GM06990 (cell line): ENCODE results near the gene GRK5.
A peak's percentile ranks its signal among the peaks of the same experiment; 100 is the strongest.

Experiments used
- DNase-seq: peaks from one replicate; pipeline ENCODE4 v3.0.0-alpha.2; 2011; ENCODE audit not compliant: insufficient read length; ENCODE audit errors: extremely low read depth
- H3K27me3 ChIP-seq: replicated peaks from 2 replicates; pipeline ENCODE4 v1.6.0; 2011; ENCODE audit warnings: low read length; ENCODE audit not compliant: control insufficient read depth, insufficient read depth
- H3K36me3 ChIP-seq: 2 replicates; pipeline ENCODE4 v1.5.1; 2011; ENCODE audit warnings: low read length; ENCODE audit not compliant: control insufficient read depth, insufficient read depth
- H3K4me3 ChIP-seq: replicated peaks from 2 replicates; pipeline ENCODE4 v1.5.1; 2011; ENCODE audit warnings: low read depth, mild to moderate bottlenecking, control low read depth, low read length
- TF ChIP-seq, protein P1 (sequence below): IDR thresholded peaks from 2 replicates; pipeline ENCODE4 v1.5.1; 2011; ENCODE audit warnings: low read length, control low read depth, mild to moderate bottlenecking, inconsistent platforms; ENCODE audit not compliant: insufficient read depth, poor library complexity, severe bottlenecking

The GRK5 gene

DNA sequence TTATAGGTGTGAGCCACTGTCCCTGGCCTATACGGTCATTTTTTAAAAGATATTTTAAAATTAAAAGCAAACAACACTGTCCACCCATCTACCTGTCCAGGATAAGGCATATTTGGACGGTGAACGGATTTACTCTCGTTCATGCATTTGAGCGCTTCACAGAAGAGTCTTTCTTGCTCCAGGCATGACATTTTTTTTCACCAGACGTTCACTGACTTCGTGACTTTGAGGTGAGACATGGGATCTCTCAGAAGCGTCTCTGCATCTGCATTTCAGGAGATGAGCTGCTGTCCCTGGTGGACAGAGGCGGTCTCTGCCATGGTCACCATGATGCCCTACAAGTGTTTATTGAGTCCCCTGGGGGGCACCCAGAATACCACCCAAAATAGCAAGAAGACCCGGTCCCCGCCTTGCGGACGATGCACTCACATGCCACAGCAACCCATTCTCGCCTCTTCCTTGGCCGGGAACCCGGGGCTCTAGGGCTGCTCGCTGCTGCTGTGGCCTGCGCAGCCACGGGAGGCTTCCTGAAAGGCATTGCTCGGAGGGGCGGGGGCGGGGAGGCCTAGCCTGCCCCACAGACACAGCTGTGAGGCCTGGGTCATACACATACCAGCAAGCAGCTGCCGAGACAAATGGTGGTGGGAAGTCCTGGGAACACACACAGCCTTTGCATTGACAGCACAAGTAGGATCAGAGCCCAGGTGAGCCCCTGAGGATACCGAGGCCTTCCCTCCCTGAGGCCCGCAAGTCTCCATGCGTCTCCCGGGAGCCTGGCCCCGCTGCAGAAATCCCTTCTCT lies 250.8 kb downstream of the GRK5 start:
- no peak for DNase-seq
- Histone ChIP-seq H3K4me3 (no peak overlapping the region), H3K36me3 (peaks cover 7% of the 10 kb centered on the region), H3K27me3 (no peaks in the 10 kb centered on the region)
- TF ChIP-seq, protein P1, sequence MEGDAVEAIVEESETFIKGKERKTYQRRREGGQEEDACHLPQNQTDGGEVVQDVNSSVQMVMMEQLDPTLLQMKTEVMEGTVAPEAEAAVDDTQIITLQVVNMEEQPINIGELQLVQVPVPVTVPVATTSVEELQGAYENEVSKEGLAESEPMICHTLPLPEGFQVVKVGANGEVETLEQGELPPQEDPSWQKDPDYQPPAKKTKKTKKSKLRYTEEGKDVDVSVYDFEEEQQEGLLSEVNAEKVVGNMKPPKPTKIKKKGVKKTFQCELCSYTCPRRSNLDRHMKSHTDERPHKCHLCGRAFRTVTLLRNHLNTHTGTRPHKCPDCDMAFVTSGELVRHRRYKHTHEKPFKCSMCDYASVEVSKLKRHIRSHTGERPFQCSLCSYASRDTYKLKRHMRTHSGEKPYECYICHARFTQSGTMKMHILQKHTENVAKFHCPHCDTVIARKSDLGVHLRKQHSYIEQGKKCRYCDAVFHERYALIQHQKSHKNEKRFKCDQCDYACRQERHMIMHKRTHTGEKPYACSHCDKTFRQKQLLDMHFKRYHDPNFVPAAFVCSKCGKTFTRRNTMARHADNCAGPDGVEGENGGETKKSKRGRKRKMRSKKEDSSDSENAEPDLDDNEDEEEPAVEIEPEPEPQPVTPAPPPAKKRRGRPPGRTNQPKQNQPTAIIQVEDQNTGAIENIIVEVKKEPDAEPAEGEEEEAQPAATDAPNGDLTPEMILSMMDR = no peak

DNA sequence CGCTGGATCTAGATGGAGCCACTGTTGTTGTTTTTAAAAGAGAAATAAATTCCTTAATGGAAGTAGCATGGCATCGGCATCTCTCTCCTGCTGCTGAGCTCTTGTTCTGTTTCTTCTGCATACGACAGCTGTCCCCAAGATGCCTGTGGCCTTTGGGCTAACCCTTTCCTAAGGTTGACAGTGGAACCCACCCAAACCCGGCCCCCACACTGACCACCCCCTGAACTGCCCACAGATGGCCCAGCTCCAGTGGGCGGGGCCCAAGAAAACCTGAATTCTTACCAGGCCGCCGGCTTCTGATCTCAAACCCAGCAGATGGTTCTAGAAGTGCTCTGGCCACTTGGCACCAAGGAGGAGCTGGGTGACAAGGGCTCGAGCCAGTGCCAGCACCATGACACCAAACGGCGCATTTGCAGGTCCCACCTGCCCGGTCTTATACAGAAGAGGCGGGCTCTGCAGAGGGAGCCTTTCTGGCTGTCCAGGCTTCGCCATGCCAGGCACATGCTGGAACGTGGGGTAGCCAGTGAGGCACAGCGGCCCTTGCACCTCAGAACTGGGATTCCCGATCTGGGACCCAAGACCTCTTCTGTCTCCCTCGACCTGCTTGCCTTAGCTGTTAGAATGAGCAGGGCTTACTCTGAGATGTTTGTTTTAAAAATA lies 252.4 kb downstream of the GRK5 start:
- TF ChIP-seq, protein P1 = no peak
- Histone ChIP-seq H3K36me3 (no peaks in the 10 kb centered on the region), H3K4me3 (no peak overlapping the region), H3K27me3 (no peaks in the 10 kb centered on the region)
- no peak for DNase-seq

DNA sequence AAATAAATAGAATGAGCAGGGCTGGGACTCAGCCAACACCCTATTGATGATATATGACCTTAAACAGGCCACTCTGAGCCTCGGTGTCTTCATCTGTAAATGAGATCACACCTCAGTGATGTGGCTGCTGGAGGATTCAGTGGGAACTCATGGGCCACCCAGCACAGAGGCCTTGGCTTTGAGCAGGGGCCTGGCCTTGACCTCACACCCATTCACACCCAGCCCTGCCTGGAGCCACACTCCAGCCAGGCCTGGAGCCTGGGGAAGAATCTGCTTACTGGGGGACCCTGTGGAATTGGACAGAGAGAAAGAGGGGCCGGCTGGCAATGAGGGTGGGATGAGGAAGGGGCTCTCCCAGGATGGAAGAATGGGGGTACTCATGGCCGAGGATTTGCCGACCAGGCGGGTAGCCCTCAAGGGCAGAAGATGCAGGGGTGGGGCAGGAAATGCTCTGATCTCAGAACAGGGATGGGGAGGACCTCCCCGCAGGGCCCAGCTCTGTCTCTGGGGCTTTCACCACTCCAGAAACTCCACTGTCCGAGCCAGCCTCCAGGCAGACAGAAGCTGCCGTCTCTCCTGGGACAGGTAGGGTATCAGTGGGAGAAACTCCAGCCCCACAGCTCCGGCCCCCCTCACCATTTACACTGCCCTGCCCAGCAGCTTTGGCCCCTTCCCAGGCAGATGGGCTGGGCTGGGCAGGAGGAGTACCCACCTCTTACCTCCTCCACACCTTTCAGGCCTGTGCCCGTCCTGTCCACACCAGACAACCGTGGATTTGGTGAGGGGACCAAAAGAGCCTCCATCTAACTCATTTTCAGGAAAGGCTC lies 253.2 kb downstream of the GRK5 start:
- TF ChIP-seq, protein P1 = no peak
- DNase-seq = no peak
- H3K36me3 ChIP-seq = no peaks in the 10 kb centered on the region
- H3K27me3 ChIP-seq = no peaks in the 10 kb centered on the region
- H3K4me3 ChIP-seq = no peak overlapping the region

DNA sequence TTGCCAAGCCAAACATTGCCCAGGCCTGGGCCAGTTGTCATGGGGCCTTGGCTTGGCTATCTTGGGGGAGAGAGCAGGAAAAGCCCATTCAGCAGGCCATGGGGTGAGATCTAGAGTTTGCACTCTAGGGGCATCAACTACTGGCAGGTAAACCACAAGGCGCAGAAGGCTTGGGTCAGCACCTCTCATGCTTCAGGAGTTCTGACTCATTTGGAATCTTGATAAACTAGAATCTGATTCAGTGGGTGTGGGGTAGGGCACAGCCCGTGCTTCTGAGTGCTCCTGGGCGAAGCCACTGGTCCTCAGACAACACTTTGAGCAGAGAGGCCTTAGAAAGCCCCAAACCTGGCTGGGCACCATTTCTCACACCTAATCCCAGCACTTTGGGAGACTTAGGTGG lies 254.0 kb downstream of the GRK5 start:
- H3K4me3 ChIP-seq = no peak overlapping the region
- H3K36me3 ChIP-seq = no peaks in the 10 kb centered on the region
- TF ChIP-seq, protein P1 = peak; percentile 11
- H3K27me3 ChIP-seq = no peaks in the 10 kb centered on the region
- DNase-seq = peak; percentile 38

DNA sequence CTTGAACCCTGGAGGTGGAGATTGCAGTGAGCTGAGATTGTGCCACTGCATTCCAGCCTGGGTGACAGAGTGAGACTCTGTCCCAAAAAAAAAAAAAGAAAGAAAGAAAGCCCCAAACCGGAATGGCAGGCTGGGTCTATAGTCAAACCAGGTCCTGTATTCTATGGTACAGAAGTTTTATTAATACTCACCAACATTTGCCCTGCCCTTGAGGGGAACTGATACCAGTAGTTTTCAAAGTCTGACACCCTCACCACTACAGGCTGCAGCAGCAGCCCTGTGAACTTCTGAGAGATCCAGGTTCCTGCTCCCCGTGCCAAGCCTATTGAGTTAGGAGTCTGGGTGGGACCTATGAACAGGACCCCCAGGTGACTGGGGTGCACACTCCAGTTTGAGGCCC lies 254.6 kb downstream of the GRK5 start:
- Histone ChIP-seq H3K4me3 (no peak overlapping the region), H3K27me3 (no peaks in the 10 kb centered on the region), H3K36me3 (no peaks in the 10 kb centered on the region)
- DNase-seq = no peak
- TF ChIP-seq, protein P1 = no peak
